IgD-negative memory B cell (primary cell): Measurements from ENCODE around the gene CDKN1A. TPM values are rescaled to one million over a fixed set of nuclear protein-coding genes. Genes with fewer than 3 reads are reported as not detected.

Source experiments
- H3K27ac Mint-ChIP-seq, 3 donors: one replicate each; pipeline ENCODE4 v1.8.0; 2020 to 2022; ENCODE audit warnings: mild to moderate bottlenecking in 3 of 3, mixed read lengths in 3 of 3, moderate library complexity in 1 of 3
- H3K27me3 Mint-ChIP-seq: one replicate; pipeline ENCODE4 v1.8.0; 2021; ENCODE audit warnings: mixed read lengths
- H3K36me3 Mint-ChIP-seq: one replicate; pipeline ENCODE4 v1.8.0; 2020; ENCODE audit warnings: mild to moderate bottlenecking, mixed read lengths
- H3K4me1 Mint-ChIP-seq, 3 donors: one replicate each; pipeline ENCODE4 v1.8.0; 2020 to 2022; ENCODE audit warnings: mixed read lengths in 3 of 3, mild to moderate bottlenecking in 1 of 3
- H3K4me3 Mint-ChIP-seq, 4 donors: one replicate each; pipeline ENCODE4 v1.8.0; 2020 to 2022; ENCODE audit warnings: mild to moderate bottlenecking in 4 of 4, mixed read lengths in 4 of 4, moderate library complexity in 3 of 4
- H3K9me3 Mint-ChIP-seq, 3 donors: one replicate each; pipeline ENCODE4 v1.8.0; 2020 to 2021; ENCODE audit warnings: mixed read lengths in 3 of 3, mild to moderate bottlenecking in 1 of 3
- polyA plus RNA-seq: library from polyadenylated mRNA; unstranded; fragments of 300-500 nt; fragmentation: Illumina TruSeq; gene quantifications from one replicate; pipeline ENCODE4 v1.2.3, GENCODE V29; 2021

Gene CDKN1A
- polyA plus RNA-seq, 1 donor from 2014 or later: 81.1 TPM

- Mint-ChIP-seq H3K27ac (peak overlapping the region; percentile 93 to 99 (median 94)), H3K36me3 (peaks cover 3% of the 10 kb centered on the region), H3K9me3 (no peaks in the 10 kb centered on the region), H3K4me3 (peak overlapping the region in 3 of 4 donors; percentile 68 to 83 (median 81)), H3K4me1 (peaks cover 64 to 66% (median 64%) of the 10 kb centered on the region in 3 donors), H3K27me3 (no peaks in the 10 kb centered on the region)
These were observed 13.7 kb downstream of the CDKN1A start for GRCh38 chr6:36692220-36692619.

- no peaks in the 10 kb centered on the region for H3K27me3 Mint-ChIP-seq
These were observed 14.6 kb downstream of the CDKN1A start for GRCh38 chr6:36692861-36693702.

DNA sequence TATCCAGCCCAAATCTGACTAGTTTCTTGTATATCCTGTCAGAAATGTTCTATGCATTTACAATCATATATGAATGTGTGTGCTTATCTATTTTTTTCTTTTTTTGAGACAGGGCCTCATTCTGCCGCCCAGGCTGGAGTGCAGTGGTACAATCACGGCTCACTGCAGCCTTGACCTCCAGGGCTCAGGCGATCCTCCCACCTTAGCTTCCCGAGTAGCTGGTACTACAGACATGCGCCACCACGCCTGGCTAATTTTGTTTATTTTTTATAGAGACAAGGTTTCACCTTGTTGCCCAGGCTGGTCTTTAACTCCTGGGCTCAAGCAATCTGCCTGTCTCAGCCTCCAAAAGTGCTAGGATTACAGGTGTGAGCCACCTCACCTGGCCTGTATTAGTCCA lies 16.1 kb downstream of the CDKN1A start:
- Mint-ChIP-seq H3K4me3 (peak overlapping the region in 2 of 4 donors; percentile 19 to 35), H3K9me3 (no peaks in the 10 kb centered on the region), H3K36me3 (peaks cover 3% of the 10 kb centered on the region), H3K27ac (peak overlapping the region; percentile 45 to 90 (median 63)), H3K27me3 (no peaks in the 10 kb centered on the region), H3K4me1 (peaks cover 49 to 57% (median 53%) of the 10 kb centered on the region in 3 donors)

More at GRCh38 chr6:36692861-36693702, 14.6 kb downstream of the CDKN1A start:
- H3K27ac Mint-ChIP-seq: peak overlapping the region; percentile 93 to 99 (median 94)
- H3K36me3 Mint-ChIP-seq: peaks cover 3% of the 10 kb centered on the region
- peak overlapping the region in 3 of 4 donors; percentile 68 to 83 (median 81) for H3K4me3 Mint-ChIP-seq
- no peaks in the 10 kb centered on the region for H3K9me3 Mint-ChIP-seq
- peaks cover 59 to 65% (median 64%) of the 10 kb centered on the region in 3 donors for H3K4me1 Mint-ChIP-seq

- Mint-ChIP-seq H3K27me3 (no peaks in the 10 kb centered on the region), H3K36me3 (peaks cover 3% of the 10 kb centered on the region), H3K27ac (peak overlapping the region in 1 of 3 donors; percentile 10), H3K4me1 (peaks cover 44 to 53% (median 48%) of the 10 kb centered on the region in 3 donors), H3K4me3 (peak overlapping the region in 2 of 4 donors; percentile 11 to 19), H3K9me3 (no peaks in the 10 kb centered on the region)
These were observed 16.9 kb downstream of the CDKN1A start for GRCh38 chr6:36695414-36695813.

- H3K4me3 Mint-ChIP-seq: peak within 1 kb of the TSS in 1 of 4 donors; percentile 83
- no peaks in the 10 kb centered on the region for H3K9me3 Mint-ChIP-seq
These were observed 19.0 kb downstream of the CDKN1A start, which contains the start of gene RAB44 for GRCh38 chr6:36697481-36697903. Gene RAB44 (plus strand): TSS chr6:36697826. CDS start chr6:36704236, 6,410 bp downstream.

DNA sequence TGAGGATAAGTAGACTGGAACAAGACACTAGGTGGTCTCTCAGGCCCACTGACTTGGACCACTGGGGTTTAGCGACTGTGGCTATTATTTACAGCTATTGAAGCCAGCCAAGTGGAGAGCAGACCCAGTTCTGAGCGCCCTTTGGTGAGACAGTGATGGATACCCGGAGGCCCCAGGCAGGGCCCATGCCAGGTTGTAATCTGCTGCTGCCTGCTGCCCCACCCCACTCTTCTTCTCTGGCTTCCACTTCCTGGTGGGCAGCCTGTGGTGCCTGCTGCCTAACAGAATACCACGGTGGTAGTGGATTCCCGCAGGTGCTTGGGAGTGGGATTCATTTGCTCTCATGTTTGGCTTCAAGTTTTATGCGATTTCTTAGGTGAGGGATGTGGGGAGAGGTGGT lies 19.7 kb downstream of the CDKN1A start:
- Mint-ChIP-seq H3K4me1 (peaks cover 28 to 35% (median 28%) of the 10 kb centered on the region in 3 donors), H3K9me3 (no peaks in the 10 kb centered on the region), H3K36me3 (peaks cover 2% of the 10 kb centered on the region), H3K27ac (peak overlapping the region in 1 of 3 donors; percentile 16), H3K27me3 (no peaks in the 10 kb centered on the region), H3K4me3 (no peak overlapping the region)

More at GRCh38 chr6:36697481-36697903, 19.0 kb downstream of the CDKN1A start, which contains the start of gene RAB44:
- peaks cover 2% of the 10 kb centered on the region for H3K36me3 Mint-ChIP-seq
- no peaks in the 10 kb centered on the region for H3K27me3 Mint-ChIP-seq
- peak within 1 kb of the TSS in 2 of 3 donors; percentile 36 to 60 for H3K27ac Mint-ChIP-seq
- peaks cover 31 to 38% (median 35%) of the 10 kb centered on the region in 3 donors for H3K4me1 Mint-ChIP-seq

- peak overlapping the region in 1 of 3 donors; percentile 16 for H3K27ac Mint-ChIP-seq
- H3K4me1 Mint-ChIP-seq: peaks cover 24 to 29% (median 25%) of the 10 kb centered on the region in 3 donors
- no peaks in the 10 kb centered on the region for H3K27me3 Mint-ChIP-seq
- H3K9me3 Mint-ChIP-seq: no peaks in the 10 kb centered on the region
- no peak overlapping the region for H3K4me3 Mint-ChIP-seq
- H3K36me3 Mint-ChIP-seq: peaks cover 2% of the 10 kb centered on the region
These were observed 20.4 kb downstream of the CDKN1A start for GRCh38 chr6:36698871-36699271.

- no peaks in the 10 kb centered on the region for H3K27me3 Mint-ChIP-seq
- H3K4me3 Mint-ChIP-seq: no peak overlapping the region
- H3K4me1 Mint-ChIP-seq: peaks cover 22 to 27% (median 23%) of the 10 kb centered on the region in 3 donors
- H3K9me3 Mint-ChIP-seq: no peaks in the 10 kb centered on the region
- H3K27ac Mint-ChIP-seq: no peak overlapping the region
- peaks cover 2% of the 10 kb centered on the region for H3K36me3 Mint-ChIP-seq
These were observed 20.8 kb downstream of the CDKN1A start for GRCh38 chr6:36699348-36699747.

DNA sequence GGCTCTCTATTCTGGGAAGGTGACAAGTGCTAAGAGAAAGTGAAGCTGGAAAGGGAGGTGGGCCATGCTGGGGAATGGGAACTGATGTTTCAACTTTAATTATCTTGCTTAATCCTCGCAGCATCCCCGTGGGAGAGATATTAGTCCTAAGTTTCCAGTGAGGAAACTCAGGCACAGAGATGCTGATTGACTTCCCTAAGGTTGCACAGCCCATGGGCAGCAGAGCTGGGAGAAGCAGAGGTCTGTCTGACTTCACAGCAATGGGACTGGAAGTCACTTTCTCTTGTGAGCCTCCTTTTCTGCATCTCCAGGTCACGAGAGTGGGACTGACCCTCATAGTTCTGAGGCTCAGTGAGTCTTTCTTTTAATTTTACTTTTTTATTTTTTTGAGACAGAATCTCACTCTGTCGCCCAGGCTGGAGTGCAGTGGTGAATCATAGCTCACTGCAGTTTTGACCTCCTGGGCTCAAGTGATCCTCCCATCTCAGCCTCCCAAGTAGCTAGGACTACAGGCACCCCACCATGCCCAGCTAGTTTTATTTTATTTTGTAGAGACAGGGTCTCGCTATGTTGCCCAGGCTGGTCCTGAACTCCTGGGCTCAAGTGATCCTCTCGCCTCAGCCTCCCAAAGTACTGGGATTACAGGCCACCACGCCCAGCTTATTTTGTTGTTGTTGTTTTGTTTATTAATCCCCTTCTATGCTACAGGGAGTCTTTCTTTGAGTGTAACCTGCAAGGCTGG lies 21.7 kb downstream of the CDKN1A start:
- Mint-ChIP-seq H3K9me3 (no peaks in the 10 kb centered on the region), H3K4me3 (no peak overlapping the region), H3K4me1 (peaks cover 14 to 18% (median 17%) of the 10 kb centered on the region in 3 donors), H3K27me3 (no peaks in the 10 kb centered on the region), H3K36me3 (peaks cover 2% of the 10 kb centered on the region), H3K27ac (peak overlapping the region in 1 of 3 donors; percentile 28)

DNA sequence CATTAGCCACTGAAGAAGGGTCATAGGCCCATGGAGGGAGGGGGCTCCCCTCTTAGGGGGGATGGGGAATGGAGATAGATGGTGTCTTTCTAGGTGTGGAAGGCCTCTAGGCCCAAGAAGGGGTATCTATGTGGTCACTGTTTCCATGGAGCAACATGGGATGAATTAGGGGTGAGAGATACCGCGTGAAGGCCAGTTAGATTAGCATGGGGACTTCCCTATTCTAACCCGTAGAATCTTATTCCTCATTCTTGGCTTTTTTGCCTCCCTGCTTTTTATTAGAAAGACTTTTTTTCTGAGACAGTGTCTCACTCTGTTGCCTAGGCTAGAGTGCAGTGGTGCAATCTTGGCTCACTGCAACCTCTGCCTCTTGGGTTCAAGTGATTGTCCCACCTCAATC lies 22.3 kb downstream of the CDKN1A start:
- Mint-ChIP-seq H3K4me1 (peaks cover 10 to 15% (median 12%) of the 10 kb centered on the region in 3 donors), H3K27ac (peak overlapping the region in 1 of 3 donors; percentile 39), H3K36me3 (peaks cover 2% of the 10 kb centered on the region), H3K9me3 (no peaks in the 10 kb centered on the region), H3K4me3 (no peak overlapping the region), H3K27me3 (no peaks in the 10 kb centered on the region)

GRCh38 chr6:36701401-36701991 lies 23.0 kb downstream of the CDKN1A start:
- Mint-ChIP-seq H3K4me3 (no peak overlapping the region), H3K9me3 (no peaks in the 10 kb centered on the region), H3K4me1 (peaks cover 10 to 15% (median 10%) of the 10 kb centered on the region in 3 donors), H3K36me3 (peaks cover 2% of the 10 kb centered on the region), H3K27me3 (no peaks in the 10 kb centered on the region), H3K27ac (peak overlapping the region in 2 of 3 donors; percentile 31 to 39)

GRCh38 chr6:36702656-36703055 lies 24.1 kb downstream of the CDKN1A start:
- Mint-ChIP-seq H3K9me3 (no peaks in the 10 kb centered on the region), H3K27me3 (no peaks in the 10 kb centered on the region), H3K4me1 (peaks cover 2 to 9% (median 6%) of the 10 kb centered on the region in 3 donors), H3K36me3 (peaks cover 2% of the 10 kb centered on the region), H3K4me3 (no peak overlapping the region), H3K27ac (no peak overlapping the region)

DNA sequence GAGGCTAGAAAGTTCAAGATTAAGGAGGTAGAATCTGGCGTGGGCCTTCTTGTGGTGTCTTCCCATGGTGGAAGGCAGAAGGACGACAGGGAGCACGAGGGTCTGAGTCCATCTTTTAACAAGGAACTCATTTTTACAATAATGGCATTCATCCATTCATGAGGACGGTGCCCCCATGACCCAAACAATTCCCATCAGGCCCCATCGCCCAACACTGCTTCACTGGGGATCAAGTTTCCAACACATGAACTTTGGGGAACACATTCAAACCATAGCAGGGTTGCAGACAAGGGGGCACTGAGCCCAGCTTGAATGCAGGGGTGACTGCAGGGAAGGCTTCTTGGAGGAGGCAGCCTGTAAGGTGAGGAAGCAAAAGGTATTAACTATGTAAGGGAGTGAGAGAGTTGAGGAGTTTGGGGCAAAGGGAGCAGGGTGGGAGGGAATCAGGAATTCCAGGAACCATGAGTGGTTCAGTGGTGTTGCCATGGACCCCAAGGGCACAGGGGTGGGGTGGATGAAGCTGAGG lies 24.6 kb downstream of the CDKN1A start:
- Mint-ChIP-seq H3K4me1 (peaks cover 2 to 9% (median 6%) of the 10 kb centered on the region in 3 donors), H3K36me3 (peaks cover 2% of the 10 kb centered on the region), H3K27ac (no peak overlapping the region), H3K9me3 (no peaks in the 10 kb centered on the region), H3K4me3 (no peak overlapping the region), H3K27me3 (no peaks in the 10 kb centered on the region)

- Mint-ChIP-seq H3K27ac (no peak overlapping the region), H3K36me3 (peaks cover 2% of the 10 kb centered on the region), H3K4me3 (no peak overlapping the region), H3K4me1 (peaks cover 2 to 9% (median 6%) of the 10 kb centered on the region in 3 donors), H3K27me3 (no peaks in the 10 kb centered on the region), H3K9me3 (no peaks in the 10 kb centered on the region)
These were observed 25.5 kb downstream of the CDKN1A start for GRCh38 chr6:36703982-36704381.
